Testis (tissue), 2 donors: ENCODE results near the gene MACROD2.

Source experiments
- POLR2A ChIP-seq: fragments of 450-650 bp; IDR thresholded peaks from one replicate; pipeline ENCODE4 v1.6.1; 2017; ENCODE audit warnings: antibody characterized with exemption, mild to moderate bottlenecking, moderate library complexity
- TF ChIP-seq, protein P1 (sequence below), 3 experiments: fragments of 450-650 bp in 2 of 3; fragments of 200-600 bp in 1 of 3; sonication (generic) in 1 of 3; IDR thresholded peaks; one replicate each; pipeline ENCODE4 v1.5.1; 2016 to 2019; ENCODE audit warnings: antibody characterized with exemption in 3 of 3, mild to moderate bottlenecking in 2 of 3, moderate library complexity in 1 of 3

DNA sequence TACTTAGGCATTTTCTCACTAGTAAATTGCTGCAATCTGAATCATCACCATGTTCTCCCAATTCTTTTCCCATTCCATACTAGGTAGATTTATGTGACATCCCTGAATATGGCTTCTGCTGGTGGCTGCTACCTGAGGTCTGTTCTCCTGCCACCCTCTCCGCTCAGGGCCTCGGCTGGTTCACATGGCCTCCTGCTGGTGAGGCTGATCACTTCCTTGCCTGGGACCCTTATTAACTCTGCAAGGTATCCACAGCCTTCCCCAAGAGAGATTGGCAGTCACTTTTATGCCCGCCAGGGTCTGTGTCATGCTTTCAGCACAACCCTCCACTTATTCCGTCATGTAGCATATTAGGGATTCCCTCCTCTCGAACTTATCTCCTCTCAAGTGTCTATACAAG lies 766.6 kb downstream of the MACROD2 start:
- no peak for TF ChIP-seq POLR2A
- TF ChIP-seq, protein P1, sequence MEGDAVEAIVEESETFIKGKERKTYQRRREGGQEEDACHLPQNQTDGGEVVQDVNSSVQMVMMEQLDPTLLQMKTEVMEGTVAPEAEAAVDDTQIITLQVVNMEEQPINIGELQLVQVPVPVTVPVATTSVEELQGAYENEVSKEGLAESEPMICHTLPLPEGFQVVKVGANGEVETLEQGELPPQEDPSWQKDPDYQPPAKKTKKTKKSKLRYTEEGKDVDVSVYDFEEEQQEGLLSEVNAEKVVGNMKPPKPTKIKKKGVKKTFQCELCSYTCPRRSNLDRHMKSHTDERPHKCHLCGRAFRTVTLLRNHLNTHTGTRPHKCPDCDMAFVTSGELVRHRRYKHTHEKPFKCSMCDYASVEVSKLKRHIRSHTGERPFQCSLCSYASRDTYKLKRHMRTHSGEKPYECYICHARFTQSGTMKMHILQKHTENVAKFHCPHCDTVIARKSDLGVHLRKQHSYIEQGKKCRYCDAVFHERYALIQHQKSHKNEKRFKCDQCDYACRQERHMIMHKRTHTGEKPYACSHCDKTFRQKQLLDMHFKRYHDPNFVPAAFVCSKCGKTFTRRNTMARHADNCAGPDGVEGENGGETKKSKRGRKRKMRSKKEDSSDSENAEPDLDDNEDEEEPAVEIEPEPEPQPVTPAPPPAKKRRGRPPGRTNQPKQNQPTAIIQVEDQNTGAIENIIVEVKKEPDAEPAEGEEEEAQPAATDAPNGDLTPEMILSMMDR (IDR thresholded peaks at IDR 0.05): no peak
